Non-pigmented ciliary epithelial cell (primary cell): ENCODE data around the gene PAPPA2.
A peak's percentile ranks its signal among the peaks of the same experiment; 100 is the strongest.
"Not testable (repeated sequence)": the region's sequence is repeated elsewhere in the genome, so short reads cannot be mapped to it uniquely, and the experiment has no call there.

Experiments
- DNase-seq: peaks from one replicate; pipeline ENCODE4 v3.0.0-alpha.2; 2010; ENCODE audit warnings: low read depth

Gene PAPPA2

GRCh38 chr1:176694713-176695112, 231.7 kb downstream of the PAPPA2 start:
- DNase-seq = no peak

- DNase-seq = peak; percentile 49
These were observed 233.1 kb downstream of the PAPPA2 start for GRCh38 chr1:176696109-176696508.

GRCh38 chr1:176696689-176697088, 233.7 kb downstream of the PAPPA2 start:
- DNase-seq = no peak

GRCh38 chr1:176699821-176700220, 236.8 kb downstream of the PAPPA2 start:
- no peak for DNase-seq

GRCh38 chr1:176701151-176701866, 238.3 kb downstream of the PAPPA2 start:
- no peak for DNase-seq

- no peak for DNase-seq
These were observed 239.9 kb downstream of the PAPPA2 start for GRCh38 chr1:176702901-176703300.

GRCh38 chr1:176705585-176705984, 242.6 kb downstream of the PAPPA2 start:
- DNase-seq = no peak

GRCh38 chr1:176717066-176717750, 254.2 kb downstream of the PAPPA2 start:
- no peak for DNase-seq

- no peak for DNase-seq
These were observed 256.5 kb downstream of the PAPPA2 start for GRCh38 chr1:176719447-176719846.

- no peak for DNase-seq
These were observed 257.9 kb downstream of the PAPPA2 start for GRCh38 chr1:176720838-176721237.

GRCh38 chr1:176733661-176734060, 270.7 kb downstream of the PAPPA2 start:
- no peak for DNase-seq

- DNase-seq = no peak
These were observed 272.2 kb downstream of the PAPPA2 start for GRCh38 chr1:176735201-176735600.

- DNase-seq = no peak
These were observed 273.0 kb downstream of the PAPPA2 start for GRCh38 chr1:176736015-176736414.

- DNase-seq = no peak
These were observed 278.2 kb downstream of the PAPPA2 start for GRCh38 chr1:176741181-176741580.

- DNase-seq = no peak
These were observed 279.3 kb downstream of the PAPPA2 start for GRCh38 chr1:176742322-176742721.

GRCh38 chr1:176744142-176744541, 281.2 kb downstream of the PAPPA2 start:
- no peak for DNase-seq

- no peak for DNase-seq
These were observed 283.0 kb downstream of the PAPPA2 start for GRCh38 chr1:176745945-176746344.

- DNase-seq = no peak
These were observed 289.5 kb downstream of the PAPPA2 start for GRCh38 chr1:176752505-176752904.

- no peak for DNase-seq
These were observed 291.7 kb downstream of the PAPPA2 start for GRCh38 chr1:176754676-176755075.

- not testable (repeated sequence) for DNase-seq
These were observed 293.8 kb downstream of the PAPPA2 start for GRCh38 chr1:176756817-176757216.

GRCh38 chr1:176765608-176766007, 302.6 kb downstream of the PAPPA2 start:
- DNase-seq = no peak

- DNase-seq = no peak
These were observed 303.8 kb downstream of the PAPPA2 start for GRCh38 chr1:176766779-176767178.

GRCh38 chr1:176767714-176768136, 304.8 kb downstream of the PAPPA2 start:
- no peak for DNase-seq

- DNase-seq = no peak
These were observed 305.6 kb downstream of the PAPPA2 start for GRCh38 chr1:176768532-176768931.
